ENCODE measurements around the gene RRP1. TPM values are rescaled to one million over a fixed set of nuclear protein-coding genes. Genes with fewer than 3 reads are reported as not detected.

Gene RRP1
- total RNA-seq, 1 experiment from 2014 or later: 53.9 TPM

- POLR2A ChIA-PET: no interaction called here
- Histone ChIP-seq H3K9me3 (ENCODE audit: control insufficient read depth in 1 of 2, insufficient read depth in 1 of 2, low read depth in 1 of 2, low read length in 2 of 2) (no peaks in the 10 kb centered on the region), H3K9me2 (ENCODE audit: insufficient read depth) (no peaks in the 10 kb centered on the region), H3K9ac (ENCODE audit: low read length) (no peak overlapping the region), H3K36me3 (ENCODE audit: control insufficient read depth in 1 of 2, insufficient read depth in 2 of 2, low read length in 2 of 2) (peaks cover 0 to 7% of the 10 kb centered on the region in 2 experiments; a peak in 2 of 4 replicates), H3K4me3 (replicated peaks in 1 of 2; ENCODE audit: low read depth in 1 of 2, low read length in 2 of 2) (no peak overlapping the region), H3K27me3 (ENCODE audit: insufficient read depth, low read length) (no peaks in the 10 kb centered on the region), H3K4me2 (ENCODE audit: low read length) (0 out of 2 replicates have a peak overlapping the region, but pooled peaks have one; percentile 1), H3K27ac (ENCODE audit: low read depth, low read length) (0 out of 2 replicates have a peak overlapping the region, but pooled peaks have one; percentile 14), H4K20me1 (ENCODE audit: insufficient read depth) (no peaks in the 10 kb centered on the region), H3K79me2 (ENCODE audit: insufficient read depth, low read length) (no peaks in the 10 kb centered on the region), H2AFZ (ENCODE audit: low read depth, low read length, poor library complexity, severe bottlenecking) (no peak overlapping the region), H3K4me1 (ENCODE audit: control insufficient read depth in 1 of 2, insufficient read depth in 2 of 2, low read length in 2 of 2) (peaks cover 15 to 41% of the 10 kb centered on the region in 2 experiments)
- RAD21 ChIA-PET (ENCODE audit: low non-redundant PET in 1 of 2, low total read pairs in 2 of 2, uncharacterized antibody in 2 of 2, unreplicated experiment in 2 of 2): no interaction called here
- ATAC-seq: no peak
- CTCF ChIA-PET: no interaction called here
- no peak for TF ChIP-seq CTCF (IDR thresholded peaks at IDR 0.05 in 2 of 3, conservative IDR thresholded peaks at IDR 0.05 in 1 of 3; ENCODE audit: borderline replicate concordance in 1 of 3, insufficient read depth in 1 of 3, low read depth in 2 of 3, low read length in 2 of 3)
- no peak for TF ChIP-seq CEBPB (IDR thresholded peaks at IDR 0.05; ENCODE audit: low read depth)
- no peak for TF ChIP-seq YY1 (IDR thresholded peaks at IDR 0.05; ENCODE audit: extremely low read depth, insufficient replicate concordance, low read depth, low read length)
- TF ChIP-seq REST (IDR thresholded peaks at IDR 0.05; ENCODE audit: low read depth): no peak
- TF ChIP-seq ZFX (IDR thresholded peaks at IDR 0.05): no peak
- no peak for TF ChIP-seq SRF (IDR thresholded peaks at IDR 0.05; ENCODE audit: low read depth)
- TF ChIP-seq TCF7L2 (IDR thresholded peaks at IDR 0.05; ENCODE audit: borderline replicate concordance, extremely low read depth, insufficient read depth, insufficient read length): no peak
- TF ChIP-seq EZH2 (IDR thresholded peaks at IDR 0.05): no peak
- TF ChIP-seq JUND (IDR thresholded peaks at IDR 0.05): no peak
- no peak for TF ChIP-seq SIN3A (IDR thresholded peaks at IDR 0.05; ENCODE audit: low read depth)
- TF ChIP-seq ATF3 (IDR thresholded peaks at IDR 0.05): no peak
- TF ChIP-seq FOSL1 (IDR thresholded peaks at IDR 0.05; ENCODE audit: low read depth): no peak
- no peak for TF ChIP-seq POLR2A (IDR thresholded peaks at IDR 0.05; ENCODE audit: borderline replicate concordance, extremely low read depth, insufficient read depth, insufficient read length)
- TF ChIP-seq EZH2phosphoT487 (IDR thresholded peaks at IDR 0.05; ENCODE audit: borderline replicate concordance): no peak
- TF ChIP-seq ZNF274 (IDR thresholded peaks at IDR 0.05; ENCODE audit: low read depth, low read length): no peak
- no peak for TF ChIP-seq EGR1 (IDR thresholded peaks at IDR 0.05; ENCODE audit: low read depth)
- no peak for TF ChIP-seq CBX3 (IDR thresholded peaks at IDR 0.05; ENCODE audit: low read depth)
- no peak for TF ChIP-seq ELF1 (IDR thresholded peaks at IDR 0.05; ENCODE audit: borderline replicate concordance, low read depth)
- DNase-seq (ENCODE audit: low read depth, low spot score): no peak
- no TSS peak for BruUV-seq (replicated peaks)
- intact Hi-C loops (cut with micrococcal nuclease): no loop called here
Measured at GRCh38 chr21:43764576-43765495, 24.5 kb upstream of the RRP1 start.
